ENCODE measurements around the gene GSTP1.

Gene GSTP1

DNA sequence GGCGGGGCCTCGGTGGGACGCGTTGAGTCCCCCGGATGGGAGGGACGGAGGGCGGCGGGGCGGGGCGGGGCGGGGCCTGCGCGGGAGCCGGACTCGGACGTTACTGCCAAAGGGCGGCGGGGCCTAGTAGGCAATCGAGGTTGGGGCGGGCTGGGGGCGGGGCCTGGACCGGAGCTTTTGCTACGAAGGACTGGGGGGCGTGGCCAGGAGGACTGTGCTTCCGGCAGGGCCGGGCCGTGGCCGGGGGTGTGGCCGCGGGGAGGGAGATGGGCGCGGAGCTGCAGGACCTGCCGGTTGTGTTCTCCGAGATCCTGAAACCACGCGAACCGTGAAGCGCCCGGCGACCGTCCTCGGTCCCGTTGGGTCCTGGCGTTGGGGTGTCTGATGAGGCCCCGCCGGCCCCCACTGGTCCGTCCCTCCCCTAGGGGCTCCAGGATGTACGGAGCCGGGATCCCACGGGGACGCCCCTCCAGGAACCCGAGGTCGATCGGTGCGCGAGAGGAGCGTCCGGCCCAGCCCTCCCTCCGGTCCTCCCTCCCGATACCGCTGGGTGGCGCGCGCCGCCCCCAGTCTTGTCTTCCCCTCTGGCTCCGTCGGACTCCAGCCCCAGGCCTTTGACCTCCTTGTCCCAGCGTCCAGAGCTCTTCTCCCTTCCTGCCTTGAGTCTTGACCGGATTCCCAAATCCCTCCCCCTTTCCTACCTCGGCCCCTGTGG is 46.8 kb downstream of the GSTP1 start:
- peak; percentile 97 for DNase-seq (ENCODE audit: low read depth)

DNA sequence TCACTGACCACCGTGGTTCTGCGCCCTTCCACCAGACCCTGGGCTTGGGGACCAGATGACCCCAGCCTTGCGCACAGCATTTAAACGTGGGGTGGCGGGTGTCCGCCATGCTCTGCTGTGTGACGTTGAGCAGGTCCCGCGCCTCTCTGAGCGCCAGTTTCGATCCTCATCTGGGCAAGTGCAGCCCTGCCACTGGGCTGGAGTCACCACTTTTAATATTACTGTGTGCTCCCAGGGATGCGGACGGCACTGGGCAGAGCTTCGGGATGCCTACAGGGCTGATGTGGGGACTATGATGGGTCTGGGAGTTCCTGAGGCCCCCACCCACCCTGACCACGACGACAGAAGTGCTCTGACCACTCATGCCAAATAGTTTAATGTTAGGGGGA is 47.3 kb downstream of the GSTP1 start:
- no peak for DNase-seq (ENCODE audit: low read depth)

DNA sequence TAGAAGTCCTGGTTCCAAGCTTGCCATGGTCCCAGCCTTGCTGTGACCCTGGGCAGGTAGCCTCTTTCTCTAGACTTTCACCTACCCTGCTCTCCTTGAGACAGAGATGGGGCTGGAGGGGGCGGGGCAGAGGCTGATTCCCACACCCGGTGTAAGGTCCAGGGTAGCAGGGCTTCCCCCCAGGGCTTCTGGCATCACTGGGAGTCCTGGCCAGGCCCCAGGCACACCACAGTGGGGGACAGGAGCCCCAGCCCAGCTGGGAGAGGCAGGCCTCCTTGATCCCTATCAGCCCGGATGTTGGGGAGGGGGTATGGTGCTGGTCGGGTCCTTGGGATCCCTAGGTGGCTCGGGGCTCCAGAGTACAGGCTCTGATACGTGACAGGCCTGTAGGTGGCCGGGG is 47.8 kb downstream of the GSTP1 start:
- DNase-seq (ENCODE audit: low read depth), result no peak

GRCh38 chr11:67631853-67632174 is 48.2 kb downstream of the GSTP1 start:
- DNase-seq (ENCODE audit: low read depth), result no peak

DNA sequence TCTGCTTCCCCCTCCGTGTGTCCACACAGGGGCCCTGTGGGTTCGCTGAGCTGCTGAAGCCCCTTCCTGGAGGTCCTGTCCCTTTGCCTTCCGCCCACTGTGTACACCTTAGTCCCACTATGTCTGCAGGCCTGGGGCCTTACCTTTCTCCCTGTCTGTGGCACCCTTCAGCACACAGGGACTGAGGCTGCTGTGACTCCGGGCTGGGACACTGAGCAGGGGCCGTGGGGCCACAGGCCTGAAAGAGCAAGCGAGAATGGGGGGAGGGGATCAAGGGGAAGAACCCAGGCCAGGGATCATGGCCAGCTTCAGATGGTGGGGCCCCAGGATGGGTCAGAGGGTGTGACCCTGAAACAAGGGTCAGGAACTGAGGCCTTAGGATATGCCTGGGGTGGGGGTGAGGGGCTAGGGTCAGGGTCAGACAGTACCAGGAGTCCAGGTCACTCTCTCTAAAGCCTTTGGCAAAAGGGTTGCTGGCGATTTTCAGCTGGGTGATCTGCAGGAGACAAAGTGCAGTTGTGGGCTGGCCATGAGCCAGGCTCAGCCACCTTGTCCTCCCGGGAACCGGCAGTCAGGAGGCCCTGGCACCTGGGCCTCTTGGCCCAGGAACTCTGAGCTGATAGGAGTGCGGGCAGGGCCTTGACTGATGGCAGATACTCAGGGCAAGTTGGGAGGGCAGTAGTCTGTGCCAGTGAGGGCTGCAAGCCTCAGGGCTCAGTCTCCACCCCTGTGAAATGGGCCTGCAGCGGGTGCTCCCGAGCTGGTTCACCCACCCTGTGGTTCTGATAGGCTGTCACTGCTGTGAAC is 48.8 kb downstream of the GSTP1 start:
- no peak for DNase-seq (ENCODE audit: low read depth)

DNA sequence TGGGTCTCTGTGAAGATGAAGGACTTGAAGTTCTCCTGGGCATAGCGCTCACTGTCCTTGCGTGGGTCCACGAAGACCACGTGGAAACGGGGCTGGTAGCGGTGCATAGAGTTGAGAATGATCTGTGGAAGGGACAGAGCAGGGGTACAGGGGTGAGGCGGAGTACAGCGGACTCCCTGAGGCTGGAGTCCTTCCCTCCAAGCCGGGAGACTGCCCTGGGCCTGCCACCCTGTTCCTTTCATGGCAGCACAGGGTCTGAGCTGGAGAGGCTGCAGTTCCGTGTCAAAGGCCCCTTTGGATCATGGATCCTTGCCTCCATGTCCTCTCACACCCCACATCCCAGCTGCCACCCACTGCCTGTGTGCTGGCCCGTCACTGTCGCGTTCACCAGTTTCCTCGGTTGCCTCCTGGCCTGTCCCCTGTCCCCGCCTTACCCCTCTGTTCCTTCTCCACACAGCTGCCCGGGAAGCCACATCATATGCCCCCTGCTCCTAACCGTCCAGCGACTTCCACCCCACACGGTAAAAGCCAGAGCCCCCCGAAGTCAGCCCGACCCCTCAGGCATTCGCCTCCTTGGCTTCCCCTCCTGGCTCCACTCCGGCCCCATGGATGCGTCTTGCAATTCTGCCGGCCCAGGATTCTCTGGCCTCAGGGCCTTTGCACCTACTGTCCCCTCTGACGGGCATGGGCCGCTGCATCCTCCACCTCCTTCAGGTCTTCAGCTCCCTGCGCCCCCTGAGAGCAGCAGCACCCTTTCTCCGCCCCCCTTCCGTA is 49.6 kb downstream of the GSTP1 start:
- no peak for DNase-seq (ENCODE audit: low read depth)

DNA sequence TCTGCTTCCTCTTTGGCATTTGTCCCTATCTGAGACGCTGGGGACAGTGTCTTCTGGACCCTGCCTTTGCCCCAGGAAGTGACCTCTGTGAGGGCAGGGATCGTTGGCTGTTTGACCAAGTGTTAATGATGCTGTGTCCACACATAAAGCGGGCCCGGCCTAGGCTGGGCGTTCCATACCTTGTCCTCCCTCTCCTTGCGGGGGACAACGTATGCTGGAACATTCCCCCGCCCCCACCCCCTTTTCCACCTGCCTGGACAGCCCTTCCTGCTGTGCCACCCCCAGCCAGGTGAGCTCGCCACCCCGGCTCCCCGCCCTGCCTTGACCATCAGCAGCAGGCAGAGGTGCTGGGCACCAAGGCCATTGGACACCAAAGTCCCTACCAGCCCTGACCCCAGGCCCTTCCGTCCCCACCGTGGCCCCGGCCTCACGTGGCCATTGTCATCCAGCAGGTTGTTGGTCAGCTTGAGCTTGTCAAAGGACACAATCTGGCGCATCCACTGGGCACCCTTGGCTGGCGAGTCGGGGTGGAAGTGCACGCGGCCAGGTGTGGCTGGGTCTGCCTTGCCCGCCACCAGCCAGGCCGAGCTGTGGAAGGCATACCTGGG is 50.2 kb downstream of the GSTP1 start:
- no peak for DNase-seq (ENCODE audit: low read depth)

GRCh38 chr11:67634366-67635230 is 51.0 kb downstream of the GSTP1 start:
- no peak for DNase-seq (ENCODE audit: low read depth)

DNA sequence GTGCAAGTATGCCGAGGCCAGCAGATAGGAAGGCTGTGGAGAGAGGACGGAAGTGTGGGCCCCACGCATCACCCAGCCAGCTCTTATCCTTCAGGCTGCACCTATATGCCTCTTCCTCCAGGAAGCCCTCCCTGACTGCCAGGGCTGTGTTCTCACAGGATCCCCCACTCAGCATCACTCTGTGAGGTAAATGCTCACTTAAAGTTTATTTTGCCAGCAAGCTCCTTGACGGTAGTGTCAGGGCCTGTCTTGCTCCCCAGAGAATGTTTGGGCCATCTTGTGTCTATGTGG is 51.6 kb downstream of the GSTP1 start:
- no peak for DNase-seq (ENCODE audit: low read depth)

Measured in fibroblast of gingiva (primary cell).